DOHH2 (cell line): Measurements from ENCODE around the gene FRMD4B.

Experiments
- H3F3A ChIP-seq: fragments of 200-600 bp; sonication (generic), shearing (Covaris generic); 2 replicates; pipeline ENCODE4 v1.6.0; 2016; ENCODE audit warnings: antibody characterized with exemption, mild to moderate bottlenecking; ENCODE audit not compliant: control insufficient read depth, insufficient read depth
- H3K27ac ChIP-seq: fragments of 200-600 bp; sonication (generic); 2 replicates; pipeline ENCODE4 v1.5.1; 2014; ENCODE audit warnings: low read depth, mild to moderate bottlenecking, low read length, moderate library complexity
- H3K27me3 ChIP-seq: fragments of 200-600 bp; sonication (generic); 2 replicates; pipeline ENCODE4 v1.6.1; 2014; ENCODE audit warnings: mild to moderate bottlenecking, low read length, mixed read lengths; ENCODE audit not compliant: control insufficient read depth
- H3K36me3 ChIP-seq: fragments of 200-600 bp; sonication (generic); 2 replicates; pipeline ENCODE4 v1.6.1; 2014; ENCODE audit warnings: mild to moderate bottlenecking, low read length, moderate library complexity, mixed read lengths; ENCODE audit not compliant: control insufficient read depth
- H3K4me1 ChIP-seq: fragments of 200-600 bp; sonication (generic); 2 replicates; pipeline ENCODE4 v1.6.1; 2014; ENCODE audit warnings: mild to moderate bottlenecking, low read length, mixed read lengths; ENCODE audit not compliant: control insufficient read depth
- H3K4me2 ChIP-seq: fragments of 200-600 bp; sonication (generic); 2 replicates; pipeline ENCODE4 v1.6.0; 2014; ENCODE audit warnings: mild to moderate bottlenecking, low read length, moderate library complexity
- H3K4me3 ChIP-seq: fragments of 200-600 bp; sonication (generic); 2 replicates; pipeline ENCODE4 v1.5.1; 2014; ENCODE audit warnings: mild to moderate bottlenecking, low read length, mixed read lengths
- H3K79me2 ChIP-seq: fragments of 200-600 bp; sonication (generic); 2 replicates; pipeline ENCODE4 v1.6.1; 2014; ENCODE audit warnings: mild to moderate bottlenecking, low read length, mixed read lengths; ENCODE audit not compliant: control insufficient read depth
- H3K9me2 ChIP-seq: fragments of 200-600 bp; sonication (generic); replicated peaks from 2 replicates; pipeline ENCODE4 v1.6.1; 2014; ENCODE audit warnings: mild to moderate bottlenecking, low read length, mixed read lengths; ENCODE audit not compliant: control insufficient read depth
- H3K9me3 ChIP-seq: fragments of 200-600 bp; sonication (generic); 2 replicates; pipeline ENCODE4 v1.6.1; 2014; ENCODE audit warnings: antibody characterized with exemption, low read length, mixed read lengths; ENCODE audit not compliant: control insufficient read depth, insufficient read depth
- H4K20me1 ChIP-seq: fragments of 200-600 bp; sonication (generic); 2 replicates; pipeline ENCODE4 v1.6.0; 2014; ENCODE audit warnings: low read depth, mild to moderate bottlenecking, antibody characterized with exemption, low read length, moderate library complexity; ENCODE audit not compliant: control insufficient read depth, insufficient read depth
- CTCF ChIP-seq: fragments of 200-600 bp; sonication (generic); IDR thresholded peaks from one replicate; pipeline ENCODE4 v1.5.1; 2014; ENCODE audit warnings: antibody characterized with exemption, mild to moderate bottlenecking, low read depth, low read length; ENCODE audit not compliant: poor library complexity, severe bottlenecking
- EZH2phosphoT487 ChIP-seq: fragments of 200-600 bp; sonication (generic); IDR thresholded peaks from 2 replicates; pipeline ENCODE4 v1.6.1; 2017; ENCODE audit warnings: borderline replicate concordance, mild to moderate bottlenecking, antibody characterized with exemption, low read length, moderate library complexity, mixed read lengths

FRMD4B gene

GRCh38 chr3:69216981-69217380, 168.9 kb downstream of the FRMD4B start:
- no peak overlapping the region for H3K4me3 ChIP-seq
- TF ChIP-seq EZH2phosphoT487 (no peak), CTCF (no peak)
- no peaks in the 10 kb centered on the region for H4K20me1 ChIP-seq
- H3K27me3 ChIP-seq, result no peaks in the 10 kb centered on the region
- H3K36me3 ChIP-seq, result no peaks in the 10 kb centered on the region
- H3K27ac ChIP-seq, result no peak overlapping the region
- H3K9me2 ChIP-seq, result no peaks in the 10 kb centered on the region
- no peak overlapping the region for H3K4me2 ChIP-seq
- no peaks in the 10 kb centered on the region for H3K4me1 ChIP-seq
- H3K9me3 ChIP-seq, result no peaks in the 10 kb centered on the region
- no peaks in the 10 kb centered on the region for H3F3A ChIP-seq
- no peaks in the 10 kb centered on the region for H3K79me2 ChIP-seq

GRCh38 chr3:69214241-69214640, 171.6 kb downstream of the FRMD4B start:
- Histone ChIP-seq H3K27me3 (no peaks in the 10 kb centered on the region), H3K9me3 (no peaks in the 10 kb centered on the region), H3K79me2 (no peaks in the 10 kb centered on the region), H3K9me2 (no peaks in the 10 kb centered on the region), H3K27ac (no peak overlapping the region), H4K20me1 (no peaks in the 10 kb centered on the region), H3K4me2 (no peak overlapping the region), H3K4me1 (no peaks in the 10 kb centered on the region), H3K4me3 (no peak overlapping the region), H3F3A (no peaks in the 10 kb centered on the region), H3K36me3 (no peaks in the 10 kb centered on the region)
- TF ChIP-seq EZH2phosphoT487 (no peak), CTCF (no peak)

- Histone ChIP-seq H3K9me2 (no peaks in the 10 kb centered on the region), H3K9me3 (no peaks in the 10 kb centered on the region), H3K79me2 (no peaks in the 10 kb centered on the region), H3K27me3 (no peaks in the 10 kb centered on the region), H3K36me3 (no peaks in the 10 kb centered on the region), H3K27ac (no peak overlapping the region), H4K20me1 (no peaks in the 10 kb centered on the region), H3K4me3 (no peak overlapping the region), H3F3A (no peaks in the 10 kb centered on the region), H3K4me2 (no peak overlapping the region), H3K4me1 (no peaks in the 10 kb centered on the region)
- TF ChIP-seq CTCF, result no peak
- TF ChIP-seq EZH2phosphoT487, result no peak
Measured at GRCh38 chr3:69212411-69213160, 173.3 kb downstream of the FRMD4B start.
